Measurements from ENCODE around the gene ANKLE1. TPM values are rescaled to one million over a fixed set of nuclear protein-coding genes. Genes with fewer than 3 reads are reported as not detected.
A peak's percentile ranks its signal among the peaks of the same experiment; 100 is the strongest.

Gene ANKLE1
- total RNA-seq, 1 experiment from 2014 or later: 0.66 TPM

GRCh38 chr19:17244618-17245534 lies 36.8 kb upstream of the ANKLE1 start:
- Mint-ChIP-seq H3K27me3 (ENCODE audit: unreplicated experiment) (no peaks in the 10 kb centered on the region), H3K36me3 (ENCODE audit: insufficient read depth, unreplicated experiment) (peaks cover 38% of the 10 kb centered on the region), H3K4me3 (ENCODE audit: low read depth, unreplicated experiment) (peak overlapping the region; percentile 84), H3K27ac (ENCODE audit: unreplicated experiment) (peak overlapping the region; percentile 56), H3K4me1 (ENCODE audit: low read depth, unreplicated experiment) (peaks cover 51% of the 10 kb centered on the region), H3K9me3 (ENCODE audit: low read depth, unreplicated experiment) (no peaks in the 10 kb centered on the region)
- CTCF ChIA-PET: no interaction called here
- no peak for TF ChIP-seq CTCF (IDR thresholded peaks at IDR 0.05; ENCODE audit: unreplicated experiment)
- intact Hi-C loops (cut with micrococcal nuclease; ENCODE audit: unreplicated experiment): no loop called here
- peak; percentile 32 for DNase-seq
- BruUV-seq (replicated peaks): no TSS peak

- H3K4me3 Mint-ChIP-seq (ENCODE audit: low read depth, unreplicated experiment): peak within 1 kb of the TSS; percentile 84
- no peak for DNase-seq
- H3K27me3 Mint-ChIP-seq (ENCODE audit: unreplicated experiment): no peaks in the 10 kb centered on the region
- no peak for TF ChIP-seq CTCF (IDR thresholded peaks at IDR 0.05; ENCODE audit: unreplicated experiment)
- H3K9me3 Mint-ChIP-seq (ENCODE audit: low read depth, unreplicated experiment): no peaks in the 10 kb centered on the region
- BruUV-seq (replicated peaks): no TSS peak
- intact Hi-C loops (cut with micrococcal nuclease; ENCODE audit: unreplicated experiment): no loop called here
- CTCF ChIA-PET: no interaction called here
- H3K4me1 Mint-ChIP-seq (ENCODE audit: low read depth, unreplicated experiment): peaks cover 50% of the 10 kb centered on the region
- peak within 1 kb of the TSS; percentile 67 for H3K27ac Mint-ChIP-seq (ENCODE audit: unreplicated experiment)
- H3K36me3 Mint-ChIP-seq (ENCODE audit: insufficient read depth, unreplicated experiment): peaks cover 38% of the 10 kb centered on the region
Measured at GRCh38 chr19:17245535-17245984, 36.1 kb upstream of the ANKLE1 start, which contains the start of gene NR2F6. NR2F6 (minus strand) TSS chr19:17245919; CDS start chr19:17245220, 699 bp downstream.

DNA sequence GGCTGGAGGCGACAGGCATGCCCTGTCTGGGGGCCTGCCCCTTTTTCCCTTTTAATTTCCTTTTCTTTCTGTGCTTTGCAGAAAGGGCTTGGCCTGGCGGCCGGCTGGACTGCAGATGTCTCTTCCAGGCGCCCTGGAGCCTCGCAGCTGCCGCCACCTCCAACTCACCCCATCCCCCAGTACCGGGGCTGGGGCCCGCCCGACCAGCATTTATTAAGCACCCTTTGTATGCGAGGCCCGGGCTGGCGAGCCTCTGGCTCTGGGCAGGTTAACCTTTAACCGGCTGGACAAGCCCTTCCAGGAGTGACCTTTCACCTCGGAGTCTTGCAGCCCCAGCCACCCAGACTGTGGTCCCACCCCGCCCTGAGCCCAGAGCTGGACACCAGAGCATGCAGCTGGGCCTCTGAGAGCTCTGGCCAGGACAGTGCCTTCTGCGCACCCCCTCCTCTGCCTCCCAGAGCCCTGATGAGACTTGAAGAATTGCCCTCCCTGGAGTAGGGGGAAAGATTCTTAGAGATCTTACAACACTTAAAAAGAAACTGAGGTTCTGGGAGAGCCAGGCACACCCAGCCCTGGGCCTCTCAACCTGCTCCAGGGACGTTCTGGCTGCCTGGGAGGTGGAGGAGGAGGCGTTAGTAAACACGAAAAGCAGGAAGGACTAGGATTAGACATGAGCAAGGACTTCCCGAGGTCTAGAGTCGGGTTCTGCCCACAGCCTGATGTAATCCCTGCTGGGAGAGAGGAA lies 34.8 kb upstream of the ANKLE1 start:
- Mint-ChIP-seq H3K4me3 (ENCODE audit: low read depth, unreplicated experiment) (peak overlapping the region; percentile 74), H3K27me3 (ENCODE audit: unreplicated experiment) (no peaks in the 10 kb centered on the region), H3K9me3 (ENCODE audit: low read depth, unreplicated experiment) (no peaks in the 10 kb centered on the region), H3K27ac (ENCODE audit: unreplicated experiment) (peak overlapping the region; percentile 67), H3K4me1 (ENCODE audit: low read depth, unreplicated experiment) (peaks cover 44% of the 10 kb centered on the region), H3K36me3 (ENCODE audit: insufficient read depth, unreplicated experiment) (peaks cover 38% of the 10 kb centered on the region)
- no TSS peak for BruUV-seq (replicated peaks)
- CTCF ChIA-PET: no interaction called here
- no peak for TF ChIP-seq CTCF (IDR thresholded peaks at IDR 0.05; ENCODE audit: unreplicated experiment)
- intact Hi-C loops (cut with micrococcal nuclease; ENCODE audit: unreplicated experiment): no loop called here
- no peak for DNase-seq

GRCh38 chr19:17248011-17248776 lies 33.5 kb upstream of the ANKLE1 start:
- peaks cover 38% of the 10 kb centered on the region for H3K4me1 Mint-ChIP-seq (ENCODE audit: low read depth, unreplicated experiment)
- CTCF ChIA-PET: interaction anchor here (0.6 to 1.0 kb wide), 2 partner anchors 12 to 206 kb away, joined by 3 to 4 read pairs; no protein-coding TSS in a partner anchor
- no peak for TF ChIP-seq CTCF (IDR thresholded peaks at IDR 0.05; ENCODE audit: unreplicated experiment)
- peaks cover 32% of the 10 kb centered on the region for H3K36me3 Mint-ChIP-seq (ENCODE audit: insufficient read depth, unreplicated experiment)
- H3K27ac Mint-ChIP-seq (ENCODE audit: unreplicated experiment): no peak overlapping the region
- BruUV-seq (replicated peaks): no TSS peak
- intact Hi-C loops (cut with micrococcal nuclease; ENCODE audit: unreplicated experiment): no loop called here
- no peak overlapping the region for H3K4me3 Mint-ChIP-seq (ENCODE audit: low read depth, unreplicated experiment)
- no peaks in the 10 kb centered on the region for H3K9me3 Mint-ChIP-seq (ENCODE audit: low read depth, unreplicated experiment)
- H3K27me3 Mint-ChIP-seq (ENCODE audit: unreplicated experiment): no peaks in the 10 kb centered on the region
- peak; percentile 24 for DNase-seq

All from Calu3 (cell line).